Prostate gland (tissue), 2 donors: ENCODE results near the gene ELFN1.

Experiments
- CTCF ChIP-seq, 4 experiments: fragments of 200-600 bp in 2 of 4; fragments of 450-650 bp in 2 of 4; sonication (generic) in 2 of 4; IDR thresholded peaks; 1 replicate in 3 of 4; 2 replicates in 1 of 4; pipeline ENCODE4 v1.5.1; 2016 to 2019; ENCODE audit warnings: antibody characterized with exemption in 4 of 4, mild to moderate bottlenecking in 2 of 4, moderate library complexity in 2 of 4
- POLR2A ChIP-seq: fragments of 450-650 bp; IDR thresholded peaks from one replicate; pipeline ENCODE4 v1.6.1; 2016; ENCODE audit warnings: antibody characterized with exemption, mild to moderate bottlenecking
- POLR2AphosphoS5 ChIP-seq: sonication (generic); formaldehyde crosslinking; IDR thresholded peaks from one replicate; pipeline ENCODE4 v1.6.1; 2017; ENCODE audit warnings: antibody characterized with exemption

GRCh38 chr7:1752771-1753563 lies 82.9 kb downstream of the ELFN1 start:
- TF ChIP-seq POLR2AphosphoS5 (no peak), CTCF (IDR thresholded peaks at IDR 0.05) (no peak), POLR2A (no peak)
